Loucy (cell line): ENCODE data around the gene SIRPB2.

Source experiments
- H2AFZ ChIP-seq: fragments of 200-600 bp; sonication (generic); 2 replicates; pipeline ENCODE4 v1.6.0; 2016; ENCODE audit warnings: antibody characterized with exemption, mild to moderate bottlenecking, low read length, moderate library complexity
- H3F3A ChIP-seq: fragments of 200-600 bp; 2 replicates; pipeline ENCODE4 v1.6.0; 2016; ENCODE audit warnings: antibody characterized with exemption, low read depth, mild to moderate bottlenecking
- H3K27me3 ChIP-seq: fragments of 200-600 bp; sonication (generic); 2 replicates; pipeline ENCODE4 v1.6.1; 2014; ENCODE audit warnings: low read length, mild to moderate bottlenecking; ENCODE audit not compliant: insufficient read depth, poor library complexity, severe bottlenecking
- H3K36me3 ChIP-seq: fragments of 200-600 bp; sonication (generic); 2 replicates; pipeline ENCODE4 v1.6.1; 2016; ENCODE audit warnings: low read length; ENCODE audit not compliant: insufficient read depth
- H3K4me1 ChIP-seq: fragments of 200-600 bp; sonication (generic); 2 replicates; pipeline ENCODE4 v1.5.1; 2014; ENCODE audit warnings: low read length, mild to moderate bottlenecking; ENCODE audit not compliant: insufficient read depth, poor library complexity, severe bottlenecking
- H3K4me2 ChIP-seq: fragments of 200-600 bp; sonication (generic); 2 replicates; pipeline ENCODE4 v1.6.0; 2014; ENCODE audit warnings: antibody characterized with exemption, low read length, low read depth, mild to moderate bottlenecking; ENCODE audit not compliant: poor library complexity, severe bottlenecking
- H3K4me3 ChIP-seq: fragments of 200-600 bp; sonication (generic); 2 replicates; pipeline ENCODE4 v1.5.1; 2014; ENCODE audit warnings: low read length, mild to moderate bottlenecking, mixed read lengths; ENCODE audit not compliant: poor library complexity, severe bottlenecking
- H3K79me2 ChIP-seq: fragments of 200-600 bp; sonication (generic); 2 replicates; pipeline ENCODE4 v1.6.1; 2014; ENCODE audit warnings: low read length; ENCODE audit not compliant: insufficient read depth
- H3K9ac ChIP-seq: fragments of 200-600 bp; sonication (generic); 2 replicates; pipeline ENCODE4 v1.6.0; 2014; ENCODE audit warnings: mild to moderate bottlenecking, low read depth, low read length, moderate library complexity; ENCODE audit not compliant: poor library complexity, severe bottlenecking
- H3K9me2 ChIP-seq: fragments of 200-600 bp; sonication (generic); replicated peaks from 2 replicates; pipeline ENCODE4 v1.6.1; 2016; ENCODE audit warnings: low read depth, low read length, mixed read lengths
- H3K9me3 ChIP-seq: fragments of 200-600 bp; sonication (generic); 2 replicates; pipeline ENCODE4 v1.6.1; 2014; ENCODE audit warnings: mild to moderate bottlenecking, antibody characterized with exemption, low read length, low read depth; ENCODE audit not compliant: insufficient read depth
- H4K20me1 ChIP-seq: fragments of 200-600 bp; sonication (generic); 2 replicates; pipeline ENCODE4 v1.6.0; 2014; ENCODE audit warnings: antibody characterized with exemption, low read length, mild to moderate bottlenecking; ENCODE audit not compliant: insufficient read depth, poor library complexity, severe bottlenecking
- EZH2phosphoT487 ChIP-seq: fragments of 200-600 bp; IDR thresholded peaks from 2 replicates; pipeline ENCODE4 v1.6.1; 2018; ENCODE audit warnings: antibody characterized with exemption, mild to moderate bottlenecking, moderate library complexity, borderline replicate concordance
- TF ChIP-seq, protein P1 (sequence below): fragments of 200-600 bp; sonication (generic); conservative IDR thresholded peaks from 2 replicates; pipeline ENCODE4 v1.5.1; 2014; ENCODE audit warnings: mild to moderate bottlenecking, antibody characterized with exemption, low read length

SIRPB2 gene

DNA sequence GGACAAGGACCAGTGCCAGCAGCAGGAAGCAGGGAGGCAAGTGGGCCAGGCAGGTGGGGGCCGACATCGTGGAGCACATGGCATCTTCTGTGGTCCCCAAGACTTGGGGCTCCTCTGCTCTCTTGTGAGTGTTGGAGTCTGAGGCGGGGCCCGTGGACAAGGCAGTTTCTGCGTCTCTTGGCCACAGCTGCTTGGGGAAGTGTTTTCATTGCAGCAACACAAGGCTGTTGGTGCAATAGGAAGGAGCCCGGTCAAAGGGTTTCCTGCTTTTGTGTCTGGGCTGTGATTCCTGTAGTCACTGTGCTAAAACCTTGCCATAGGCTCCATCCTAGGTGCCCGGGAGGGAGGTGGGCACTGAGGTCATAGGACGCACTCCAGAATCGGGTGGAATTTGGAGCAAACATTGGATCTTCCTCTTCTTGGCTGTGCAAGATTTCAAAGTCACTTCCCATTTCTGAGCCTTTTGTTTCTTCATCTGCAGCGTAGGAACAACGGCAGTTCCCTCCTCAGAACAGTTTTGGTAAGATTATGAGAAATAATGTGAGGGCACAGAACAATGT, at the start of gene SIRPB2:
SIRPB2 (minus strand) TSS at position 140 of the 560 bp plus-strand sequence; CDS start at position 79, 61 bp downstream.
- H3K27me3 ChIP-seq = peaks cover 5% of the 10 kb centered on the region
- H4K20me1 ChIP-seq = no peaks in the 10 kb centered on the region
- H3K9me2 ChIP-seq = no peaks in the 10 kb centered on the region
- H3K4me2 ChIP-seq = peak within 1 kb of the TSS; percentile 13
- peaks cover 37% of the 10 kb centered on the region for H3K4me1 ChIP-seq
- H2AFZ ChIP-seq = no peak within 1 kb of the TSS
- H3K79me2 ChIP-seq = no peaks in the 10 kb centered on the region
- H3K36me3 ChIP-seq = no peaks in the 10 kb centered on the region
- no peak within 1 kb of the TSS for H3K9ac ChIP-seq
- H3K9me3 ChIP-seq = no peaks in the 10 kb centered on the region
- TF ChIP-seq, protein P1, sequence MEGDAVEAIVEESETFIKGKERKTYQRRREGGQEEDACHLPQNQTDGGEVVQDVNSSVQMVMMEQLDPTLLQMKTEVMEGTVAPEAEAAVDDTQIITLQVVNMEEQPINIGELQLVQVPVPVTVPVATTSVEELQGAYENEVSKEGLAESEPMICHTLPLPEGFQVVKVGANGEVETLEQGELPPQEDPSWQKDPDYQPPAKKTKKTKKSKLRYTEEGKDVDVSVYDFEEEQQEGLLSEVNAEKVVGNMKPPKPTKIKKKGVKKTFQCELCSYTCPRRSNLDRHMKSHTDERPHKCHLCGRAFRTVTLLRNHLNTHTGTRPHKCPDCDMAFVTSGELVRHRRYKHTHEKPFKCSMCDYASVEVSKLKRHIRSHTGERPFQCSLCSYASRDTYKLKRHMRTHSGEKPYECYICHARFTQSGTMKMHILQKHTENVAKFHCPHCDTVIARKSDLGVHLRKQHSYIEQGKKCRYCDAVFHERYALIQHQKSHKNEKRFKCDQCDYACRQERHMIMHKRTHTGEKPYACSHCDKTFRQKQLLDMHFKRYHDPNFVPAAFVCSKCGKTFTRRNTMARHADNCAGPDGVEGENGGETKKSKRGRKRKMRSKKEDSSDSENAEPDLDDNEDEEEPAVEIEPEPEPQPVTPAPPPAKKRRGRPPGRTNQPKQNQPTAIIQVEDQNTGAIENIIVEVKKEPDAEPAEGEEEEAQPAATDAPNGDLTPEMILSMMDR = no peak
- TF ChIP-seq EZH2phosphoT487 = no peak
- no peaks in the 10 kb centered on the region for H3F3A ChIP-seq
- no peak within 1 kb of the TSS for H3K4me3 ChIP-seq

DNA sequence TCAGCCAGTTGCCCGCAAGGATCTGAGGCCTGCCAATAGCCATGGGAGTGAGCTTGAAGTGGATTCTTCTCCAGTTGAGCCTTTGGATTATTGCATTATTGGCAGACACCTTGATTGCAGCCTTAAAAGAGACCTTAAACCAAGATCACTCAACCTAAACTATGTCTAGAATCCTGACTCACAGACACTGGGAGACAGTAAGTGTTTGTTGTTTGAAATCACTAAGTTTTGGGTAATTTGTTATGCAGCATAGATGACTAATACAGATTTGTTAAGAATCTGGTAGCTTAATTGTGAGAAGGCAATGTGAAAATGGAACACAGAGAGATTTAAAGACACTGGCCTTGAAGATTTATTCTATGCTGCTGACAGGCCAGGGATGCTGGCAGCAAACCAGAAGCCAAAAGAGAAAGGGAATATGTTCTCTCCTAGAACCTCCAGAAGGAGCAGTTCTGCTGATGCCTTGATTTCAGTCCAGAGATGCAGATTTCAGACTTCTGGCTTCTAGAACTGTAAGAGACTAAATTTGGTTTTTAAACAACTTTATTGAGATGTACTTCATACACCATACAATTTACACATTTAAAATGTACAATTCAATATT, 48.7 kb upstream of the SIRPB2 start:
- H3K4me3 ChIP-seq = no peak overlapping the region
- TF ChIP-seq EZH2phosphoT487 = no peak
- TF ChIP-seq, protein P1 = no peak
- H3K4me2 ChIP-seq = no peak overlapping the region
- H3K79me2 ChIP-seq = no peaks in the 10 kb centered on the region
- H3K9ac ChIP-seq = no peak overlapping the region
- H3K36me3 ChIP-seq = no peaks in the 10 kb centered on the region
- H3K9me3 ChIP-seq = no peaks in the 10 kb centered on the region
- H3F3A ChIP-seq = no peaks in the 10 kb centered on the region
- no peak overlapping the region for H2AFZ ChIP-seq
- H3K9me2 ChIP-seq = no peaks in the 10 kb centered on the region
- H4K20me1 ChIP-seq = no peaks in the 10 kb centered on the region
- no peaks in the 10 kb centered on the region for H3K4me1 ChIP-seq
- no peaks in the 10 kb centered on the region for H3K27me3 ChIP-seq

DNA sequence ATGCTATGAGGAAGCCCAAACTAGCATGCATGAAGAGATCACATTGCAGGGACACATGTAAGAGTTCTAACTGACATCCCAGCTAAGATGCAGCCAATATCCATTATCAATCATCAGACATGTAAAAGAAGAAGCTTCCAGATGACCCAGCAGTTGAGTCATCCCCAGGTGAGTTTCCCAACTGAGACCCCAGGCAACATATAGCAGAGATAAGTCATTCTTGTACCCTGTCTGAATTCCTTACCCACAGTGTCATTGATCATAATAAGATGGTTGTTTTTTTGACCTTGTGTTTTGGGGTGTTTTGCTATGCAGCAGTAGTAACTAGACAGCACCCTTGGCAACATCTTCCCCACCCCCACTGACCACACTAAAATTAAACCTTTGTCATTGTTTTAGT, 47.4 kb upstream of the SIRPB2 start:
- H3K4me3 ChIP-seq = no peak overlapping the region
- no peak overlapping the region for H3K9ac ChIP-seq
- no peaks in the 10 kb centered on the region for H3F3A ChIP-seq
- H3K4me2 ChIP-seq = no peak overlapping the region
- H3K9me3 ChIP-seq = no peaks in the 10 kb centered on the region
- H3K4me1 ChIP-seq = no peaks in the 10 kb centered on the region
- no peak overlapping the region for H2AFZ ChIP-seq
- H3K79me2 ChIP-seq = no peaks in the 10 kb centered on the region
- no peaks in the 10 kb centered on the region for H3K9me2 ChIP-seq
- H4K20me1 ChIP-seq = no peaks in the 10 kb centered on the region
- H3K36me3 ChIP-seq = no peaks in the 10 kb centered on the region
- H3K27me3 ChIP-seq = no peaks in the 10 kb centered on the region
- TF ChIP-seq EZH2phosphoT487 = no peak
- TF ChIP-seq, protein P1 = no peak
